Measurements from ENCODE around the gene ADPRS.

The ADPRS gene

GRCh38 chr1:36135330-36135667, 46.6 kb downstream of the ADPRS start:
- no peak for DNase-seq

GRCh38 chr1:36135796-36136195, 47.1 kb downstream of the ADPRS start:
- no peak for DNase-seq

GRCh38 chr1:36136535-36136934, 47.8 kb downstream of the ADPRS start:
- no peak for DNase-seq

GRCh38 chr1:36137226-36137625, 48.5 kb downstream of the ADPRS start:
- no peak for DNase-seq

- peak; percentile 81 for DNase-seq
These were observed 49.1 kb downstream of the ADPRS start for GRCh38 chr1:36137776-36138175.

- no peak for DNase-seq
These were observed 50.8 kb downstream of the ADPRS start for GRCh38 chr1:36139521-36139920.

- no peak for DNase-seq
These were observed 53.4 kb downstream of the ADPRS start for GRCh38 chr1:36142121-36142520.

- no peak for DNase-seq
These were observed 54.7 kb downstream of the ADPRS start for GRCh38 chr1:36143424-36143823.
